ENCODE measurements around the gene PLXNA2.

- TF ChIP-seq CTCF (IDR thresholded peaks at IDR 0.05) (no peak), POLR2A (IDR thresholded peaks at IDR 0.05) (no peak), EP300 (IDR thresholded peaks at IDR 0.05) (no peak)
Measured at GRCh38 chr1:208007938-208008342, 236.2 kb downstream of the PLXNA2 start.
